ENCODE data around the gene ANKAR.

The ANKAR gene, protein sequence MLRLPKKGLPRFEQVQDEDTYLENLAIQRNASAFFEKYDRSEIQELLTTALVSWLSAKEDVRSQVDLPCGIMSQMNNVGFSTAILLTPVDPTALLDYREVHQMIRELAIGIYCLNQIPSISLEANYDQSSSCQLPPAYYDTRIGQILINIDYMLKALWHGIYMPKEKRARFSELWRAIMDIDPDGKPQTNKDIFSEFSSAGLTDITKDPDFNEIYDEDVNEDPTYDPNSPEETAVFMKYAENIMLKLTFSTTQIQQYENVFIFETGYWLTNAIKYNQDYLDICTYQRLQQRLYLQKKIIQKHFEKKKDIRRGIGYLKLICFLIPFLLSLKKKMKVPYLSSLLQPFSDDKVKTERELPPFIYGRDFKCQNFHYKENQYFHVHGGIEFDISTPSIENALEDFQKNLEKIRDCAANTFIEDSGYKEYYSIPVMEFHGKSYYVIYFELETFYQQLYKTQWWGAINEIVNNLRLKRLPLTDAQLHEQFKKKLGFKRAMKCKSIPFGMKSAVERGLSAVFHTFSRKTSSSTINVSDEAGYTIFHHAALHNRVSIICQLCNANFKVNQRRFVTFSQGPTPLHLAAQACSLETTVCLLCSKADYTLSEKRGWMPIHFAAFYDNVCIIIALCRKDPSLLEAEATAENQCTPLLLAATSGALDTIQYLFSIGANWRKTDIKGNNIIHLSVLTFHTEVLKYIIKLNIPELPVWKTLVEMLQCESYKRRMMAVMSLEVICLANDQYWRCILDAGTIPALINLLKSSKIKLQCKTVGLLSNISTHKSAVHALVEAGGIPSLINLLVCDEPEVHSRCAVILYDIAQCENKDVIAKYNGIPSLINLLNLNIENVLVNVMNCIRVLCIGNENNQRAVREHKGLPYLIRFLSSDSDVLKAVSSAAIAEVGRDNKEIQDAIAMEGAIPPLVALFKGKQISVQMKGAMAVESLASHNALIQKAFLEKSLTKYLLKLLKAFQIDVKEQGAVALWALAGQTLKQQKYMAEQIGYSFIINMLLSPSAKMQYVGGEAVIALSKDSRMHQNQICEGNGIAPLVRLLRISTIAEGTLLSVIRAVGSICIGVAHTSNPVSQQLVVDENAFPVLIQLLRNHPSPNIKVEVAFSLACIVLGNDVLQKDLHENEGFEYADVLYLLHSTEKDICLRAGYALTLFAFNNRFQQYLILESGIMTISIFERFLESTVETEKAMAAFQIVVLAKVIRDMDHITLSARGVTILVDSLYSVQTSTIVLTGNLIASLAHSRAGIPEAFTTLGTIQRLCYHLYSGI (N-terminal part only)

DNA sequence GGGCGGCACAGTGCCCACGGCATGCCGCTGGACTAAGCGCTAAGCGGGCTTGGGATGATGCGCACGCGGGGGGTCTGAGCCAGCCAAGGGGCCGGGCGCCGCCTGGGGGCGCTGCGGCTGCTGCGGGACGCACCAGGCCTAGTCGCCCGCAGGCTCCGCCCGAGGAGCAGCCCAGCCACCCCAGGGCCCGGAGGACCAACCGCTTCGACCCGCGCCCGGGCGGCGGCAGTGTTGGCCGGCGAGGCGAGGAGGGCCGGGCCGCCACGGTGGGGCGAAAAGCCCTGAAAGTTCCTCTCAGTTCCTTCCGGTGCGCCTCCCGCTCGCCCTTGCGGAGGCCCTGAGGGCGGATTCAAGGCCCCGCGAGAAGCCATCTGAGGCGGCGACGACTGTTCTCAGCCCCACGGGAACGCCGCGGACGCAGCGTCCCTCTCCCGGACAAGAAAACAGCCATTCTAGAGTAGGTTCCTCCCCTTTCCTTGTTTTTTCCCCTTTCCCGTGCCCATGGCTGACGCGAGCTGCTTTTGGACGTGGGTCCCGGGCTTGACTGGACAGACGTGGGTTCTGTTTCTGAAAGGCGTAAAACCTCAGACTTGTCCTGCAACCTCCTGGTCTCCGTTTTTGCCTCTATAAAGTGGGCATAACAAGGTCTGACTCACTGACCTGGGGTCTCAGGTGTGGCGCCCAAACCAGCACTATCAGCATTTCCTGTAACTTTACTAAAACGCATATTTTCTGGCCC is at the start of gene ANKAR:
Gene ANKAR (plus strand): TSS at position 297 of the 739 bp plus-strand sequence. CDS start 1,821 bp downstream, outside the sequence.
- Mint-ChIP-seq H3K27ac (peak within 1 kb of the TSS; percentile 96), H3K27me3 (no peaks in the 10 kb centered on the region), H3K4me3 (peak within 1 kb of the TSS; percentile 90), H3K36me3 (peaks cover 27% of the 10 kb centered on the region), H3K9me3 (no peaks in the 10 kb centered on the region), H3K4me1 (peaks cover 47% of the 10 kb centered on the region)

DNA sequence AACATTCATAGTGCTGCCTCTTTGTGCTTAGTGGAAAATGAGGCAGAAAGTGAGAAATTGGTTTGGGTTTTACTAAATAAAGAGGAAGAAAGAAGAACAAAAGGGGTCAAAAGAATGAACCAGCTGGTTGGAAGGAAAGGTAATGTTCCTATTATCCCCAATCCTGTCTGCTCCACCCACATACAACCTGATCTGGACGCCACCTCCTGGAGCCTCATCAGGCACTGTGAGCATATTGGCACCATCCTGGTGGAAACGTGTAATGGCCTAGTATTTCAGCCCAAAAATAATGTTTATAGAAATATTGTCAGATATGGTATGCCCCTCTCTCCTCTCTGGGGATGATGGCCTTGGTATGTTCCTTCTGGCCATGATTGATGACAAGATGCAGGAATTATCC is 48.8 kb upstream of the ANKAR start:
- Mint-ChIP-seq H3K9me3 (no peaks in the 10 kb centered on the region), H3K36me3 (no peaks in the 10 kb centered on the region), H3K27ac (peak overlapping the region; percentile 48), H3K27me3 (no peaks in the 10 kb centered on the region), H3K4me1 (peaks cover 29% of the 10 kb centered on the region), H3K4me3 (no peak overlapping the region)

DNA sequence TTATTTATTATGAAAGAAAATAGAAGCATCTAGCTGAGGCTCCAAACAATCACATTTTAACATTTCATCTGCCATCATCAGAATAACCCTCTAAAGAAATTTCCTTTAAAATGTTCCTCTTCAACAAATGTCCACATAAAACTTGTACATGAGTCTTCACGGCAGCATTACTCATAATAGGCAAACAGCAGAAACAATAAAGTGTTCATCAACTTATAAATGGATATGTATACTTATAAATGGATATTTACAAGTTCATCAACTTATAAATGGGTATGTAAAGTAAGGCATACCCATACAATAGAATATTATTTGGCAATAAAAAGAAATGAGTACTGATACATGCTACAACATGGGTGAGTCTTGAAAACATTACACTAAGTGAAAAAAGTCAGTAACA is 46.7 kb upstream of the ANKAR start:
- no peak overlapping the region for H3K27ac Mint-ChIP-seq
- H3K36me3 Mint-ChIP-seq = no peaks in the 10 kb centered on the region
- H3K9me3 Mint-ChIP-seq = no peaks in the 10 kb centered on the region
- no peaks in the 10 kb centered on the region for H3K27me3 Mint-ChIP-seq
- H3K4me3 Mint-ChIP-seq = no peak overlapping the region
- peaks cover 29% of the 10 kb centered on the region for H3K4me1 Mint-ChIP-seq

DNA sequence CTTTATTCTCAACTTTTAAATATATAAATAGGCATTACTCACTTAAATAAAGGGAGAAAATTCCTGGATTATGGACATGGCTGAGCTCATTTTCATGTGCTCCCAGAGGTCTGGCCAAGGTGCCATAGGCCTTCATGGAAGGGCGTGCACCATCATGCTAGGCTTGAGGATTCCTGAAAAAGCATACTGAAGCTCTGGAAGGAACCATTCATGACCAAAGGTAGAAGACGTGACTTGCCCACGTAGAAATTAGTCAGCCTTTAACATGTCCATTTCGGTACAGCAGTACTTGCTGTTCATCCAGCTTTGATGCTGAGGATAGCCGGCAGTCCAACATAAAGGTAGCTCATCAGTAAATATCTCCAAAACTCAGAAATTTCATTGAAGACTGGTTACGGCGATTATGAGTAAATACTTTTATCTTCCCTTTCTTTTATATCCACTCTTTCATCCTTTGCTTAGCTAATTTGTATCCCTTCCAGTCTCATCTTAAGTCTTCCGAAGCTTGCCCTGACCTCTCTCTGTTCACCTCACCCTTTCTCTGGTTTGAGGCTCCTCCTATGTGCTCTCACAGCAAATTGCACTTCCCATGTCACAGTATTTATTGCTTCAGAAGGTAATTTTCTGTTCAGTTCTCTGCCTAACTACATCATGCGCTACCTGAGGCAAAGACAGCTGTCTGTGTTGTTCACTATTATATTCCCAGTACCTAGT is 45.5 kb upstream of the ANKAR start:
- no peak overlapping the region for H3K27ac Mint-ChIP-seq
- no peaks in the 10 kb centered on the region for H3K36me3 Mint-ChIP-seq
- H3K4me1 Mint-ChIP-seq = peaks cover 29% of the 10 kb centered on the region
- H3K27me3 Mint-ChIP-seq = no peaks in the 10 kb centered on the region
- no peaks in the 10 kb centered on the region for H3K9me3 Mint-ChIP-seq
- H3K4me3 Mint-ChIP-seq = no peak overlapping the region

DNA sequence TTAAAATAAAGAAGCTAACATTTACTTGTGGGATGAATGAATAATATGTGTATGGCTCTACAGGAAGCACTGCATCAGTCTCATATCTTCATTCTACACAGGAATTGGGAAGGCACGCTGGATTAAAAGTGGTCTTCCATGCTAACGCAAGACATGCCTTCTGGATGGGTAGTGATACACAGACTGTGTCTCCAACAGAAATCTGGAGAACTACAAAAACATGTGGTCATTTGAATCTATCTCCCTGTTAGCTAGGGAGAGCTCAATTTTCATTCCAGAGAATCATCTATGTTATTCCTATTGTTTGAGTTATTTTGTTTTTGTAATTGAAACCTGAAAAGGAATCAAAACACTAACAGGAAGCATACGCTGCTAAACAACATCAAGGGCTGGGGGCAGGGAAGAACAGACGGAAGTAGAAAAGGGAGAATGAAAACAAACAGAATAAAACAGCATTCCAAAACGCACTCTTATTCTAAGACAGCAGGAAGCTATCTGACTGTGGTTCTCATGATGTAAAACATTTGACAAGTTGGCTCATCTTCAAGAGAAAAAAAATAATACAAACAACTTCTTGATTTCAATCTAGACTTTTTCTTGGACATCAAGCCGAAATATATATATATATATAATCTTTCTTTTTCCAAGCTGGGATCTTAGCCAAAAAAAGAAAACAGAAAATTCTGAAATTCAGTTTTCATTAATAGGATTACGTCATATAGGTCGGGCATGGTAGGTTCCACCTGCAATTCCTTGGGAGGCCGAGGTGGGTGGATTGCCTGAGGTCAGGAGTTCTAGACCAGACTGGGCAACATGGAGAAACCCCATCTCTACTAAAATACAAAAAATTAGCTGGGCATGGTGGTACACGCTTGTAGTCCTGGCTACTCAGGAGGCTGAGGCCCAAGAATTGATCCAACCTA is 44.7 kb upstream of the ANKAR start:
- H3K27me3 Mint-ChIP-seq = no peaks in the 10 kb centered on the region

DNA sequence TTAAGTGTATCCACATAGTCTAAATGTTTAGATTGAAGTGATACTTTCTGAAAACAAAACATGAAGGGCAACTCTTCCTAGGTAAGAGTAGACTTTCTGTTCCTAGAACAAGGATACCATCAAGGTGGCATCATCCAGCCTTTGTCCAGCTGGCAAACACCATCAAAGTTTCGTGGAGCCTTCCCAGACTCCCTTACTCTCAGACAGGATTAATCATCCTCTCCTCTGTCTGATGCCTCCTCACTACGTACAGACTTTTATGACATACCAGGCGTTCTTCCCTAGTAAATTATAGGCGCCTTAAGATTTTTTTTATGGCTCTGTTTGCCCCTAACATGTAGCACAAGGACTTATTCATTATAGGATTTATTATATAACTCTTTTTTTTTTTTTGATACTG is 42.6 kb upstream of the ANKAR start:
- no peak overlapping the region for H3K27ac Mint-ChIP-seq
- H3K4me3 Mint-ChIP-seq = no peak overlapping the region
- H3K36me3 Mint-ChIP-seq = no peaks in the 10 kb centered on the region
- peaks cover 3% of the 10 kb centered on the region for H3K4me1 Mint-ChIP-seq
- no peaks in the 10 kb centered on the region for H3K9me3 Mint-ChIP-seq
- no peaks in the 10 kb centered on the region for H3K27me3 Mint-ChIP-seq

More for the DNA sequence above, 44.7 kb upstream of the ANKAR start:
- H3K36me3 Mint-ChIP-seq = no peaks in the 10 kb centered on the region
- H3K9me3 Mint-ChIP-seq = no peaks in the 10 kb centered on the region
- H3K27ac Mint-ChIP-seq = no peak overlapping the region
- peaks cover 23% of the 10 kb centered on the region for H3K4me1 Mint-ChIP-seq
- H3K4me3 Mint-ChIP-seq = no peak overlapping the region

DNA sequence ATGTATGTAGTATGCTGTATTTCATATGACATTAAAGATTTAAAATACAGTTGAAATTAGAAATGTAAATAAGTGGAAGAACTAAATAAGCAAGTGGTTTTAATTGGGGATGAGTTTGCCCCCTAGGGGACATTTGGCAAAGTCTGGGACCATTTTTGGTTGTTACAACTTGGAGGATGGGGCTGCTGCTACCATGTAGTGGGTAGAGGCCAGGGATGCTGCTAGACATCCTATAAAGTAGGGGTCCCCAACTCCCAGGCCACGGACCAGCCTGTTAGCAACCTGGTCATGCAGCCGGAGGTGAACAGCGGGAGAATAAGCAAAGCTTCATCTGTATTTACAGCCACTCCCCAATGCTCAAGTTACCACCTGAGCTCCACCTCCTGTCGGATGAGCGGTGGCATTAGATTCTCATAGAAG is 41.1 kb upstream of the ANKAR start:
- H3K4me1 Mint-ChIP-seq = no peaks in the 10 kb centered on the region
- H3K36me3 Mint-ChIP-seq = no peaks in the 10 kb centered on the region
- H3K9me3 Mint-ChIP-seq = no peaks in the 10 kb centered on the region
- H3K4me3 Mint-ChIP-seq = no peak overlapping the region
- H3K27ac Mint-ChIP-seq = no peak overlapping the region
- no peaks in the 10 kb centered on the region for H3K27me3 Mint-ChIP-seq

DNA sequence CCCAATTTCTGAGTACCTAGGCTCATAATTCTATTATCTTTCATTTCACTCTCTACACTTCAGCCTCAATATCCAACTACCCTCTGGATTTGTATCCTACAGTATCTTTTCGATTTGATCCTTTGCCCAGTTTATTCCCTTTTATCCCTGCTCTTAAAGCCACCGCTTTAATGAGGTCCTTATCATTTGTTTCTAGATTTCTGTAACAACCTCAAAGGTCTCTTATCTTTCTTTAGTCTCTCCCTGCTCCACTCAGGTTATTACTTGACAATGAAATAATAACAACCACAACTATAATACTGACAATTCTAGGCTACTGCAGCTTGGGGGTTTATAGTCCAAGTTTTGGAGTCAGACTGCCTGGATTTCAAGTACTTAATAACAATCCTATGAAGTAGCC is 39.1 kb upstream of the ANKAR start:
- H3K36me3 Mint-ChIP-seq = no peaks in the 10 kb centered on the region
- H3K27ac Mint-ChIP-seq = peak overlapping the region; percentile 20
- no peak overlapping the region for H3K4me3 Mint-ChIP-seq
- no peaks in the 10 kb centered on the region for H3K4me1 Mint-ChIP-seq
- H3K9me3 Mint-ChIP-seq = no peaks in the 10 kb centered on the region
- no peaks in the 10 kb centered on the region for H3K27me3 Mint-ChIP-seq

DNA sequence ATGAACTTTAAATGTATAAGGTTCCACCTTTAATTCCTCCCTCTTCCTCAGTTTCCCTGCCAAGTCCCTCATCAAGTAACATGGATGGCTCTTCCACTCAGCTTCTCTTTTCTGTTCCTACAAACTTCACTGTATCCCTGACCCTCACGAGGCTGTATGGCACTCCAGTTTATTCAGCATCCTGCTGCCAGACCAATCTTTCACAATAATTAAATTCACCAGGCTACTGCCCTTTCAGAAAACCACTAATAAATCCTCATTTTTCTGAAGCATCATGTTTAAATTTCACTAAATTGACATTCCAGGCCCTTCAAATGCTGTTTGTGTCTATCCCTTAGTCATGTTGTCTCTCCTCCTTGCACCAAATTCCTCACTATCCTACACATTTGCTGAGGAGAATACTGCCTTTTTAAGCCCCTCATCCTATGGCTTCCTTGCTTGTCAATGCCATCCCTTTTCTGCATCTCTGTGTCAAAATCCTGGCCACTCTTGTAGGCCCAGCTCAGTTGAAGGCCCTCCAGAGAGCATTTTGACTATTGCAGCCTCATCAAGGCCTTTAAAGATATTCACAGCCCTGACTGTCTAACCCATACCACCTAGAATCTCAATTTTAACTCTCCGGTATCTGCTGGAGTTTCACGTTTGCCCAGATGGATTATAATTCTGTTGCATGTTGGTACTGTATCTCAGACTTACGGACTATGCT is 36.0 kb upstream of the ANKAR start:
- no peaks in the 10 kb centered on the region for H3K27me3 Mint-ChIP-seq
- H3K27ac Mint-ChIP-seq = no peak overlapping the region
- peaks cover 16% of the 10 kb centered on the region for H3K4me1 Mint-ChIP-seq
- H3K9me3 Mint-ChIP-seq = peaks cover 5% of the 10 kb centered on the region
- H3K36me3 Mint-ChIP-seq = peaks cover 2% of the 10 kb centered on the region
- no peak overlapping the region for H3K4me3 Mint-ChIP-seq

DNA sequence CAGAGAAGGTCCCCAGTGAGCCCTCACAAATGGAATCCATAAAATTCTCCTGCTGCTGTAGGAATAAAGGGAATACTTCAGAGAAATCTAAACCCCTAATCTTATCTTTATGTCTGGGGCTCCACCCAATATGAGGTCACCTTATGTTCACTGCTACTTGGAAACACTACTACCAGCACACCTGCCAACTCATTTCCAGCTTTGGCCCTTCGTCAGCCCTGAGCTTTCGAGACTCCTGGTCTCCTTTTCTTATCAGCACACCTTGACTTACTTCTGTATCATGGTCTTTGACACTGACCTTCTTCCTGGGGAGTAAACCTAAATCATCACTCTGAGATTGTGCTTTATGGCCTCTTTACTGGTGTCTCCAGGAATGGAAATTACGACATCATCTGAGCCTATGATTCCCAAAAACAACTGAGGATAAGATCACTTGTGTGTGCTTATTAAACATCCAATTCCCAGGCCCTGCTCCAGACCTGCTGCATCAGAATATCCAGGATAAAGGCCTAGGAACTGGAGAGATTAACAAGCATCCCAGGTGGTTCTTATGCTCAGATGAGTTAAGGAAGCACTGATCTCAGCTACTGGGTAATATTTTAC is 35.4 kb upstream of the ANKAR start:
- H3K27me3 Mint-ChIP-seq = no peaks in the 10 kb centered on the region
- H3K36me3 Mint-ChIP-seq = peaks cover 2% of the 10 kb centered on the region
- peaks cover 16% of the 10 kb centered on the region for H3K4me1 Mint-ChIP-seq
- no peak overlapping the region for H3K4me3 Mint-ChIP-seq
- H3K27ac Mint-ChIP-seq = no peak overlapping the region
- H3K9me3 Mint-ChIP-seq = peaks cover 5% of the 10 kb centered on the region

DNA sequence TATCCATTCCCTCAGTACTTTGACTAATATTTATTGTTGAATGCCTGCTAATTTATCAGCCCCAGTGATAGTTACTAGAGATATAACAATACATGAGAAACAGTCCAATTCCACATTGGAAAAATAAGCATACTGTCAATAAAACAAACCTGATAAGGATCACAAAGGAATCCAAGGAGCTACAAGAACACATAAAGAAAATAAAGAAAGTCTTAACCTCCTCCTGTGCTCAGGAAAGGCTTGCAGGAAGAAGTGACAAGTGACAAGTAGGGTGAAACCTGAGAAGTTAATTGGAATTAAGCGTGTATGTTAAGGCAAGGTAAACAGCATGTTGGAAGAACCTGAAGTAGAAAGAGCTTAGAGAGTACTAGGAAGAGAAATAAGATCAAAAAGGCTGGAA is 33.5 kb upstream of the ANKAR start:
- H3K9me3 Mint-ChIP-seq = peaks cover 5% of the 10 kb centered on the region
- peaks cover 2% of the 10 kb centered on the region for H3K36me3 Mint-ChIP-seq
- no peak overlapping the region for H3K4me3 Mint-ChIP-seq
- no peak overlapping the region for H3K27ac Mint-ChIP-seq
- no peaks in the 10 kb centered on the region for H3K27me3 Mint-ChIP-seq
- H3K4me1 Mint-ChIP-seq = peaks cover 16% of the 10 kb centered on the region

DNA sequence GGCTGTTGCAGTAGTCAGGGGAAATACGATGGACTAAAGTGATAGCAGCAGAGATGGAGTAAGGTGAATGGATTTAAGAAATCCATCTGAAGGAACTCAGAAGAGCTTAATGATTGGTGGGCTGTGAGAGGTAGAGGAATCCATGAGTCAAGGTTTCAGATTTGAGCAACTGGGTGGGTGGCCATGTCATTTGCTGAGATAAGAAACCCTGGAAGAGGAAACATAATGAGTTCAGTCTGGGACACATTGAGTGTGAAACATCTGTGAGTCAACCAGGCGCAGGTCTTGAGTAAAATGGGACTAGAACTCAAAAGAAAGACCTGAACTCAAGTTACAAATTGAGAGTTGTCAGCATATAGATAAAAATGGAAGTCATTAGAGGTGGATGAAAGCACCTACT is 32.9 kb upstream of the ANKAR start:
- no peak overlapping the region for H3K4me3 Mint-ChIP-seq
- peaks cover 16% of the 10 kb centered on the region for H3K4me1 Mint-ChIP-seq
- H3K36me3 Mint-ChIP-seq = peaks cover 2% of the 10 kb centered on the region
- H3K9me3 Mint-ChIP-seq = peaks cover 5% of the 10 kb centered on the region
- no peaks in the 10 kb centered on the region for H3K27me3 Mint-ChIP-seq
- H3K27ac Mint-ChIP-seq = peak overlapping the region; percentile 43

DNA sequence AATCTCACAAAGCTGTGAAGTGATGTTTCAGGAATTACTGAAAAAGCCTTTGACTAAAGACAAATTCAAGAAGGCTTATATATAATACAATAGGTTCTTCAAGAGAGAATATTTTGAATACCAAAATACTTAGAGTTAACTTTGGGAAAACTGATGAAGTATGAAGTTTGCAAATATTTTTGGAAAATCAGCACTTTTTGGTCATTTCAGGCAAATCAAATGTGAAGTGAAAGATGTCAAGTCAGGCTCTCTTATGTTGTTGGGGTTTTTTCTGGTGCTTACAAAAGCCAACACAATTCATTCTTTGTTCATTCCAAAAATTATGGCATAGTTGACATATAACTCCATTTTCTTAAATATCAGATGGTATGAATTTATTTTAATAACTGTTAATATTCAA is 27.9 kb upstream of the ANKAR start:
- Mint-ChIP-seq H3K36me3 (peaks cover 3% of the 10 kb centered on the region), H3K9me3 (peaks cover 10% of the 10 kb centered on the region), H3K27ac (no peak overlapping the region)

More for the DNA sequence above, 27.9 kb upstream of the ANKAR start:
- Mint-ChIP-seq H3K4me1 (peaks cover 15% of the 10 kb centered on the region), H3K27me3 (no peaks in the 10 kb centered on the region), H3K4me3 (no peak overlapping the region)
